PC-9 (cell line): ENCODE results near the gene MRPL16.

Source experiments
- CTCF ChIP-seq: fragments of 200-600 bp; sonication (generic); conservative IDR thresholded peaks from 2 replicates; pipeline ENCODE4 v1.6.1; 2017; ENCODE audit warnings: mixed run types, antibody characterized with exemption, mild to moderate bottlenecking, moderate library complexity
- EZH2 ChIP-seq: fragments of 200-600 bp; sonication (generic); IDR thresholded peaks from 2 replicates; pipeline ENCODE4 v1.8.0; 2017; ENCODE audit warnings: antibody characterized with exemption, low read depth

GRCh38 chr11:59849129-59849528 is 38.6 kb upstream of the MRPL16 start:
- TF ChIP-seq CTCF, result no peak
- no peak for TF ChIP-seq EZH2
